Vagina (tissue), 2 donors: ENCODE results near the gene IQCM.

ENCODE experiments used
- POLR2A ChIP-seq, 2 donors: fragments of 450-650 bp; IDR thresholded peaks; one replicate each; pipeline ENCODE4 v1.6.1; 2017; ENCODE audit warnings: antibody characterized with exemption in 2 of 2, mild to moderate bottlenecking in 2 of 2, moderate library complexity in 2 of 2
- POLR2AphosphoS5 ChIP-seq, 2 donors: sonication (generic); formaldehyde crosslinking; IDR thresholded peaks; one replicate each; pipeline ENCODE4 v1.9.0; 2017; ENCODE audit warnings: antibody characterized with exemption in 2 of 2, mild to moderate bottlenecking in 2 of 2, low read depth in 1 of 2; ENCODE audit not compliant: insufficient read depth in 1 of 2
- TF ChIP-seq, protein P1 (sequence below), 3 experiments: fragments of 450-650 bp in 2 of 3; fragments of 200-600 bp in 1 of 3; sonication (generic) in 1 of 3; IDR thresholded peaks; one replicate each; pipeline ENCODE4 v1.5.1; 2017 to 2019; ENCODE audit warnings: antibody characterized with exemption in 3 of 3, mild to moderate bottlenecking in 2 of 3, moderate library complexity in 2 of 3

DNA sequence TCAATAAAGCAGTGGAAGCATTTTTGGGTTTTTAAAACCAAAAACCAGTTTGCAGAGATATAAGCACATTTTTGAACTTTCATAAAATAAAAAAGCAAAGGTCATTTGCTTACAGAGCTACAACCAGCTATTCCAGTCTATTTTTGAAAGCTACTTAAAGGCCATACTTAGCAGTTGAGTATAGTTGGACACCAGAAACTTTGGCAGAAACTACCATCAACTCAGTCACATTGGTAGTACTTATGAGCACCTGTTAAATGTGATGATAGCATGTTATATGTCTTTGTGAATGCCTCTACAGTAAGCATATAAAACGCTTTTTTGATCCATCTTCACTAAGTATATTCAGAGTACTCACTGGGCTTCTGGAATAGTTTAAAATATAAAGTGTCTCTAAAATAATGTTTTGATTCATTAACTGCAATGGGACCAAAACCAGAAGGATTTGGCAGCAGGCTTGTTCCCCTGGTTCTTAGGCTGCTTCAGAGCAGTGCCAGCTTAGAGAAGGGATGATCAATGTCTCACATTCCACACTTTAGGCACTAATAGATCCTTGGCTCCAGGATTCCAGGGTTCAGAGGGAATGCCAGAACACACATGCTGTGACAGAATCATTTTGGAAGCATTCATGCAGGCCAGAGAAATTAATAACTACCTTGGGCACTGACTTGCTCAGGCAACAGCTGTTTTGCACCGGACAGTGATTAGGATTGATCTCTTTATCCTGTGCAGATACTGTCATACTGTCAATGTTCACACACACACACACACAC, 103.9 kb downstream of the IQCM start:
- TF ChIP-seq, protein P1, sequence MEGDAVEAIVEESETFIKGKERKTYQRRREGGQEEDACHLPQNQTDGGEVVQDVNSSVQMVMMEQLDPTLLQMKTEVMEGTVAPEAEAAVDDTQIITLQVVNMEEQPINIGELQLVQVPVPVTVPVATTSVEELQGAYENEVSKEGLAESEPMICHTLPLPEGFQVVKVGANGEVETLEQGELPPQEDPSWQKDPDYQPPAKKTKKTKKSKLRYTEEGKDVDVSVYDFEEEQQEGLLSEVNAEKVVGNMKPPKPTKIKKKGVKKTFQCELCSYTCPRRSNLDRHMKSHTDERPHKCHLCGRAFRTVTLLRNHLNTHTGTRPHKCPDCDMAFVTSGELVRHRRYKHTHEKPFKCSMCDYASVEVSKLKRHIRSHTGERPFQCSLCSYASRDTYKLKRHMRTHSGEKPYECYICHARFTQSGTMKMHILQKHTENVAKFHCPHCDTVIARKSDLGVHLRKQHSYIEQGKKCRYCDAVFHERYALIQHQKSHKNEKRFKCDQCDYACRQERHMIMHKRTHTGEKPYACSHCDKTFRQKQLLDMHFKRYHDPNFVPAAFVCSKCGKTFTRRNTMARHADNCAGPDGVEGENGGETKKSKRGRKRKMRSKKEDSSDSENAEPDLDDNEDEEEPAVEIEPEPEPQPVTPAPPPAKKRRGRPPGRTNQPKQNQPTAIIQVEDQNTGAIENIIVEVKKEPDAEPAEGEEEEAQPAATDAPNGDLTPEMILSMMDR (IDR thresholded peaks at IDR 0.05): no peak
- TF ChIP-seq POLR2A (IDR thresholded peaks at IDR 0.05): no peak
- no peak for TF ChIP-seq POLR2AphosphoS5 (IDR thresholded peaks at IDR 0.05; ENCODE audit: insufficient read depth in 1 of 2, low read depth in 1 of 2)
